Activated CD4-positive, alpha-beta T cell treated with anti-CD3 and anti-CD28 coated beads for 24 hours (primary cell): ENCODE data around the gene ASL.
"Not testable (repeated sequence)": the region's sequence is repeated elsewhere in the genome, so short reads cannot be mapped to it uniquely, and the experiment has no call there.

Source experiments
- DNase-seq, 2 donors: peaks; one replicate each; pipeline ENCODE4 v3.0.0-alpha.2; 2020; ENCODE audit warnings: low read depth in 2 of 2

The ASL gene

DNA sequence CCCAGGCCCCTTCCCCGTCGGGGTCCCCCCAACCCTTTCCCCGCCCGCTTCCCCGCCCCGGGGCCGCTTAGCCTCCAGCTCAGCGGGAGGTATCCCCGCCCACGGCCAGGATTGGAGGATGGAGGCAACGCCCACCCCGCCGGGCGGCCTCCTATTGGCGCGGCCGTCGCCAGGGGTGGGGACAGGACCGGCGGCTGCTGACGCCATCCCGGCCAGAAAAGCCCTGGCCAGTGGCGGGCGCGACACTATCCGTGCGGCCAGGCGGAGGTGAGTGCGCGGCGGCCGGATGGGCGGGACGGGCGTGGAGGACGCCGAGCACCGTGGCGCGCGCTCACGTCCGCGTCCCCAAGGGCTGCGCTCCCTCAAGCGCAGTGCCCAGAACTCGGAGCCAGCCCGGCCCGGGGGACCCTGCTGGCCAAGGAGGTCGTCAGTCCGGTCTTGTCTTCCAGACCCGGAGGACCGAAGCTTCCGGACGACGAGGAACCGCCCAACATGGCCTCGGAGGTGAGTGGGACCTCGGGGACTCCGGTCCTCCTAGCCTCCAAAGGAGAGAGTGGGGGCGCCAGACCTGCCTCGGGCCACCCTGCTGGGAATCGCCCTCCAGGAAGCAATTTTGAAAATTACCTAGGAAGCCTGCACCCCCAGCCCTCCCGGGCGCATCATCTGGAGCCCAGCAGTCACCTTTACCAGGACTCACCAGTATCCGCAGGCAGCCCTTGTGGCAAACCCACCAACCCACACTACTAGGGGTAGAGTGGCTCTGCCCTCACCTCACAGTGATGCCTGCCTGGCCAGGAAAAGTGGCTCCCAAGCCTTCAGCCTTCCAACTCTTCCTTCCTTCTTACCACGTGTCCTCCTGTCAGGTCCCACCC lies at the start of gene ASL:
TSS of gene ASL (plus strand) at position 230 of the 872 bp plus-strand sequence. CDS start at position 493, 263 bp downstream.
- DNase-seq = peak; percentile 82

DNA sequence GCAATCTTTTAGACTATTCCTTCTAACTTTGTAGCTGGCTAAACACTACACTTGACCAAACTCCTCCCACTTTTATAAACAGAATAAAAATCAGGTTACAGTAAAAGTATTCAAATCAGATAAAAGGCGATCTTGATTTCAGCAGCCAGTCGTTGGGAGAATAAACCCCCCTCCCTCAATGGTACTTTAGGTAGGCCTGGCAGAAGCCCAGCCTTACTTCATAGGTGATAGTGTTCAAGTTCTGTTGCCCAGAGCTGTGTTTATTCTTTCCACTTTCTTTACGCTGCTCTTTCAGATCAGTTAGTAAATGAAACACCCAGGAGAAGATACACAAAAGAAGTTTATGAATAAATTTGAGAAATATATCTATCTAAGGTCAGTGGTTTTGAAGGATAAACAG lies 47.3 kb upstream of the ASL start:
- DNase-seq = not testable (repeated sequence)

DNA sequence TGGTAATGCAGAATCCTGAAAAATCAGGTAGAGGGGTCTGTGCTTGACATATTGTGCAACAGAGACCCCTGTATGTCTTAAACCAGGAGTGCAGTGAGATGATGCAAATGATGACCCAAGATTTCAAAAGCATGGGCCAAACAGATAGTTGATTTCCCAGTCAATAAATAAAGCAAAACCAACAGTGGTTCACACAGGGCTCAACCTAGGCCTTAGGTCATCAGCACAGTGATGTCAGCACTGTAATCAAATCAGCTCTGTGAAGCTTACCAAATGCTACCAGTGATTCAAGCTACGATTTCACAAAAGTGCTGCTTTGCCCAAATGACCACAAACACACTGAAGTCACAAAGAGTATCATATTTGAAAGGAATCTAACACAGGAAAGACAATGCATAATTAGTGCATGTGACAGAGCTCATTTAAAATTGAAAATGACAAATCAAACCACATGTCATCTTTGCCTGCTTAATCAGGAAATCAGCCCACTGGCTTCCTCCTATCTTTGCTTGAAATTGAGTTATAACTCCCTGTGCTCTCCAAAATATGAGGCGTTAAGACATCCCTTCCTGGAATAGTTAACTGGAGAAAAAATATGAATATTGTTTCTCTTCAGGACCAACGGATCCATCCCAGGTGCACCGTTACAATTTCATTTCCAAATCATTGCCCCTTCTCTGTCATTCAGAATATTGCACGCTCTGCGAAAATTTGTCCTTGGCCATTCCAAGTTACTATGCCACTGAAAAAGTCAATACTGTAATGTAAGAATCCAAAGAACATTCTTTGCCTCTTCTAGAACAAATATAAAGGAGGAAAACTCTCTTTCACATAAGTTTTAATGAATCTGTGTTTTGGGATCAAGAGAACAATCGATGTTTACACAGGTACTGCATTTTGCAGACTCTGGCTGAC lies 41.9 kb upstream of the ASL start:
- DNase-seq = no peak

DNA sequence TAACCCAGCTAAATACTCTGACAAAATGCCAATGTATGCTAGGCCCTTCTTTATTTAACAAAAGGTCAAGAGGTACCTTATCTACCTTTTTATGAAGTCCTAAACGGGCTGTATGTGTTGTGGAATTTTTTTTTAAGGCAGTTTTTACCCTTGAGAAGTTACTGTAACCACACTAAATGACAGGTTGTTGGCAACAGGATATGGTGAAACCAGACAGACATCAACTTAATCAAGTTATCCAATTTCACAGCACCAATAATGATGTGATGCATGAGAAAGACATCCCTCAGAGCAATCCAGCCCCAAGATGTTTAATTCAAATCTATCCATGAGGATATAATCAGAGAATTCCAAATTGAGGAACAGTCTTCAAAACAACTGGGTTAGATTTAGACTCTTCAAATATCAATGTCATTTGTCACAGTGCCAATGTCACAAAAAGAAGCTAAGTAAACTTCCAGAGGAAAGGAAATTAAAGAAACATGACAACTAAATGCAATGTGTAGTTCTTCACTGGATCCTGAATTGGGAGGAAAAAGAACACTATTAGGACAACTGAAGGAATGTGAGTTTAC lies 41.1 kb upstream of the ASL start:
- DNase-seq = not testable (repeated sequence)

DNA sequence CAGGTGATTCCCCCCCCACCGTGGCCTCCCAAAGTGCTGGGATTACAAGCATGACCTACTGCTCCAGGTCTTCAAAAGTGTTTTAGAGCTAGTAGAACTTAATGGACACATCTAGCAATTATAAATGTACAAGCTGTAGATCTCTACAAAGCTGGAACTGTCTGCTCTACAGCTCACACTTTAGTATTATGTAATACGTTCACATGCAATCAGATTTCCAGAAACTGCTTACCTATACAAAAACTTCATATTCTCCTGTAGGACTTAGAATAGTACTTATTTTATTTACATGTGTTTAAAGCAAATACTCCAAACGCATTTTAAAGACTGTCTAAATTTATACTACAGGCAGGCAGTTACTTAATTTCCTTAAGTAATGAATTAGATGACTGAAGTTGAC lies 39.2 kb upstream of the ASL start:
- DNase-seq = no peak

DNA sequence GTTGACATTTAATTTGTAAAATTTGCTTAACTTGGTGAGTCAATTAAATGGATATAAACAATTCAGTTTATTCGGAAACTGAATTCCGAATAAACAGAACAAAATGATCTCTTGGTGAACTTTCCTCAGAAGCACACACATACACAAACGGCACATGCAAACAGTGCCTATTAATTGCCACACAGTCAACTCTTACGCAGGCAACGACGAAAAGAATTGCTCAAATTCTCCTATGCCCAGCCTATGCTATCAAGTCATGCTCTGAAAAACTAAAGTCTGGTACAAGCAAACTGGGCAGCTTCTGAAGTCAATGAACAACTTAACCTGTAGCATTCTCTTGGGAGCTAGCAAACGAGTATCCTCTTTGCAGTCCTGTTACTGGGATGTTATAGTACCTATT lies 38.8 kb upstream of the ASL start:
- DNase-seq = no peak

DNA sequence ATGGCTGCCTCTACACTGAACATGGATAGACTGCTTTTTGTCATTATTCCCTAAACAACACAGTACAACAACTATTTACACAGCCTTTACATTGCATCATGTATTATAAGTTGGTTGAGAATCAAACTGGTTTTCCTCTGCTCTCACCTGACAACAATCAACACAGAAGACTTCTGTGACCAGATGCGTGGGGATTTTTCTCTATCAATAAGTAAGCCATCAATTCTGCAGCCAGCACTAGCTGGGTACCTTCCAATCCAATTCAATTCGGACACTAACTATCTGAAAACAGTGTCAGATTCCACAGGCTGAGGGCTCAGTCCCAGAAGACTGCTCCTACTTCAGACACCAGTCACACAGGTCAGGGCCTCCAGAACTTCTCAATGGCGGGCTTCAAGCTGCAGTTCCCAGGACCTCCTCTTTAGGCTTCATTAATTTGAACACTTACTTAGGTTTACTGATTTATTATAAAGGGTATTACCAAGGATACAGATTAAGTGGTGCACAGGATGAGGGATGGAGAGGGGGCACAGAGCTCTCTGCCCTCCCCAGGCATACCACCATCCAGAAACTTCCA lies 36.4 kb upstream of the ASL start:
- no peak for DNase-seq

DNA sequence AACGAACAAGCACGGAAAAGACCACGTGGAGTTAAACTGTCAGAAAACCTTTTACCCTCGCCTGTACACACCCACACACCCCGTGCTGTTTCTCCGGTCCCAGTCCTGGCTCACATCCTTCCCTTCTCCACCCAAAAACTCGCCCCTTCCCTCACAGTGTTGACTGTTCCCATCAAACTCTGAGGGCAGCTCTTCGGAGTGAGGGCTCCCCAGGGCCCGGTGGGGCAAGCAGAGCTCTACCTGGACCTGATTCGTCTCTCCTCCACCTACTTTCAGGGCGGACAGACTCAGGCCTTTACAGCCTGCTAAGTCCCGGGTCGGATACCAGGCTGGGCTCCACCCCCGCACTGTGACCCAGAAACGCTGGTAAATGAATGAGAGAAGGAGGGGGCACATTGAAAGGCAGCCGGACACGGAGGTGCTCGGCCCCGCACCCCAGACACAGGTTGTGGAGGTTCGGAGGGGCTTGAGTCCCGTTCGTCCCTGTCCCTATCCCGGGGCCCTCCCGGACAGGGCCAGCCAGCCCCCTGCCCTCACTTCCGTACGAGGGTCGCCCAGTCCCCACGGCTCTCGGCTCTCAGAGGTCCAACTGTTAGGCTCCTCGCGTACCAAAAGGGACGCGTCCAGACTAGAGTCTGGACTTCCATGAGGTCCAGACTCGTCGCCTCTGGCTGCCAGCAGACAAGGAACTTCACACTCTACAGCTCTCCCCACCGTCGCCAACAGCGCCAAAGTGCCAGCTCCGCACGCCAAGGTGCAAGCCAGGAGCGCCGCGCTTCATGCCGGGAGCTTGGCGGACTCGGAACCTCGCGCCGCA lies 31.7 kb upstream of the ASL start:
- peak in 1 of 2 donors; percentile 9 for DNase-seq

DNA sequence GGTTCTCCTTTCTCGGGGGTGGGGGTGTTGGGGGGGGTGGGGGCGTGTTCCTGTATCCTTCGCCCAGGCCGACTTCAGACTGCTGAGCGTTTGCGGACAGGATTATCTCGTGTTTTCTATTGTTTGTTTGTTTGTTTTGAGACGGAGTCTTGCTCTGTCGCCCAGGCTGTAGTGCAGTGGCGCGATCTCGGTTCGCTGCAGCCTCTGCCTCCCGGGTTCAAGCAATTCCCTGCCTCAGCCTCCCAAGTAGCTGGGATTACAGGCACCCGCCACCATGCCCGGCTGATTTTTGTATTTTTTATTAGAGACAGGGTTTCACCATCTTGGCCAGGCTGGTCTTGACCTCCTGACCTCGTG lies 31.1 kb upstream of the ASL start:
- not testable (repeated sequence) for DNase-seq

DNA sequence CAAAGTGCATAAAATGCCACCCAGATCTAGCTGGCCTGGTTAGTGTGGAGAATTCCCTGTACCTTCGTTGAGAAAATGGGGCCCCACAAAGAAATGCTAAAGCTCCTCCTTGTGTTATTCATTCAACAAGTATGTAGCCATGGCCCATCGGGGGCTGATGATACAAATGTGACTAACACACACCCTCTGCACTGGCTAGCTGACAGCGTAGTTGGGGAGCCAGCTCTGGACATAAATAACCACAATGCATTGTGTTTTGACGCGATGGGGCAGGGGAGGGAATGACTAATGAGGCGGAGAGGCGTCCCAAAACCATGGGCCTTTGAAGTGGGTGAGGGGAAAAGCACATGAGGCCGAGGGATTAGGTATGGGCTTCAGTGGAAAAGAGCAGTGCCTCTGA lies 28.2 kb upstream of the ASL start:
- no peak for DNase-seq

DNA sequence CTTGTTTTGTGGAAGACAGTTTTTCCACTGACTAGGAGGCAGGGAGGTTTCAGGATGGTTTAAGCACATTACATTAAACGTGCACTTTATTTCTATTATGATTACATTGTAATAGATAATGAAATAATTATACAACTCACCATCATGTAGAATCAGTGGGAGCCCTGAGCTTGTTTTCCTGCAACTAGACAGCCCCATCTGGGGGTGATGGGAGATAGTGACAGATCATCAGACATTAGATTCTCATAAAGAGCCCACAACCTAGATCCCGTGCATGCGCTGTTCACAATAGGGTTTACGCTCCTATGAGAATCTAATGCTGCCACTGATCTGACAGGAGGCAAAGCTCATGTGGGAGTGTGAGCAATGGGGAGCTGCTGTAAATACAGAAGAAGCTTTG lies 25.7 kb upstream of the ASL start:
- not testable (repeated sequence) for DNase-seq

DNA sequence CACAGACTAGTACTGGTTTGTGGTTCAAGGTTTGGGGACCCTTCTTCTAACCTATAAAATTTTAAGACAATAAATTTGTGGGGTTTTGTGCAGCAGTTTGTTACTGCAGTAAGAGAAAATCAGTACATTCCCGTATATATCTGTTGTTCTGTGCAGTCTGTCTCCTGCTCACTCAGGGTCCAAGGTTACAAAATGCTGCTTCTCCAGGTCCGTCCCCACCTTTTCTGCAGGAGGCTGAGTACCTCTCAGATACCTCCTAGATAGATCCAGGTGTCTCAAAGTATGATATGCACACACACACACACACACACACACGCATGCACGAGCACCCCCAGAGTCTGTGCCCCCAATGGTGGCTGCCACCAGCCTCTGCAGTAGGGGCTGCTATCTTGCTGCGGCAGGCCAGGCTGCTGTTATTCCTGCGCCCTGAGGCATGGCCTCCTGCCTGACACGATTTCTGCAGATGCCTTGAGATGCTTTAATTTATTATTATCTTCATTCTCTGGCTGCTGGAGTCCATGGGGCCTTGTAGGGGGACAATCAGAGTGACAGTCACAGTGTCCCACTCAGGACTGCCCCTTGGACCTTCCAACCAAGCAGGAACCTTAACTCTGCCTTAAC lies 25.2 kb upstream of the ASL start:
- DNase-seq = no peak

DNA sequence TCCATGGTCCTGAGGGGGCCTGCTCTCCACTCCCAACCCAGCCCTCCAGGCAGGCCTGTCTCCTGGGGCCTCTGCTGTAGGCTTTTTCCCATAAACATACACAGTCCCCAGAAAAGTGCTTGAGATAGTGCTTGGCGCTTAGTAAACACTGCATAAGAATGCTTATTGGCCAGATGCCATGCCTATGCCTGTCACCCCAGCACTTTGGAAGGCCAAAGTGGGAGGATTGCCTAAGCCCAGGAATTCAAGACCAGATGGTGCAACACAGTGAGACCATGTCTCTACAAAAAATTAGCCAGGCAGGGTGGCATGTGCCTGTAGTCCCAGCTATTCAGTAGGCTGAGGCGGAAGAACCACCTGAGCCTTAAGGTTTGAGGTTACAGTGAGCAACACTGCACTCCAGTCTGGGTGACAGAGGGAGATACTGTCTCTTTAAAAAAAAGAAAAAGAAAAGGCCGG lies 24.6 kb upstream of the ASL start:
- no peak for DNase-seq

DNA sequence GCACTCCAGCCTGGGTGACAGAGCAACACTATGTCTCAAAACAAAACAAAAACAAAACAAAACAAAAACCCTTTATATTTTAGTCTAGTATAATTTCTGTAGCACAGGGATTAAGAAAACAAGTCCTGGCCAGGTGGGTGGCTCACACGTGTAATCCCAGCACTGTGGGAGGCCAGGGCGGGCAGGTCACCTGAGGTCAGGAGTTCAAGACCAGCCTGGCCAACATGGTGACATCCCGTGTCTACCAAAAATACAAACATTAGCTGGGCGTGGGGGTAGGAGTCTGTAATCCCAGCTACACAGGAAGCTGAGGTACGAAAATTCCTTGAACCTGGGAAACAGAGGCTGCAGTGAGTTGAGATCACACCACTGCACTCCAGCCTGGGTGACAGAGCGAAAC lies 23.2 kb upstream of the ASL start:
- DNase-seq = no peak

DNA sequence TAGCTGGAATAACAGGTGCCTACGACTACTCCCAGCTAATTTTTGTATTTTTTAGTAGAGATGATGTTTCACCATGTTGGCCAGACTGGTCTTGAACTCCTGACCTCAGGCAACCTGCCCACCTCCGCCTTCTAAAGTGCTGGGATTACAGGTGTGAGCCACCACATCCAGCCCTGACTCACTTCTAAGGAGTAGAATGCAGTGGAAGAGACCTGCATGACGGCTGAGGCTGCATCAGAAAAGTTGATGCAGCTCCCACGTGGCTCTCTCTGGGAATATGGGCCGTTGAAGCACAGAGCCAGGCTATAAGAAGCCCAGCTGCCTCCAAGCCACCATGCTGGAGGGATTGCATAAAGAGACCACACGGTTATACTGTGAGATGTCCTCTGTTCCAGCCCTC lies 21.6 kb upstream of the ASL start:
- no peak for DNase-seq

DNA sequence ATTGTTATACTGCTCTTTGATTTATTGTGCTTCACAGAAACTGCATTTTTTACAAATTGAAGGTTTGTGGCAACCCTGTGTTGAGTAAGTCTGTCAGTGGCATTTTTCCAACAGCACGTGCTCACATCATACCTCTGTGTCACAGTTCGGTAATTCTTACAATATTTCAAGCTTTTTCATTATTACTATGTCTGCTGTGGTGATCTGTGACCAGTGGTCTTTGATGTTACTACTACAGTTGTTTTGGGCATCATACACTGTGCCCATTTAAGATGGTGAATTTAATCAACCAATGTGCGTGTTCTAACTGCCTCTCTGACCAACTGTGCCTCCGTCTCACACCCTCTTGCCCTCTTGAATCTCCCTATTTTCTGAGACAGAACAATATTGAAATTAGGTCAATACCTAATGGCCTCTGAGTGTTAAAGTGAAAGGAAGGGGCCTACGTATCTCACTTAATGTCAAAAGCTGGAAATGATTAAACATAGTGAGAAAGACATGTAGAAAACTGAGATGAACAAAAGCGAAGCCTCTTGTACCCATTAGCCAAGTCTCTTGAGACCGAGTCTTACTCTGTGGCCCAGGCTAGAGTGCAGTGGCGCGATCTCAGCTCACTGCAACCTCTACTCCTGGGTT lies 20.2 kb upstream of the ASL start:
- DNase-seq = no peak

DNA sequence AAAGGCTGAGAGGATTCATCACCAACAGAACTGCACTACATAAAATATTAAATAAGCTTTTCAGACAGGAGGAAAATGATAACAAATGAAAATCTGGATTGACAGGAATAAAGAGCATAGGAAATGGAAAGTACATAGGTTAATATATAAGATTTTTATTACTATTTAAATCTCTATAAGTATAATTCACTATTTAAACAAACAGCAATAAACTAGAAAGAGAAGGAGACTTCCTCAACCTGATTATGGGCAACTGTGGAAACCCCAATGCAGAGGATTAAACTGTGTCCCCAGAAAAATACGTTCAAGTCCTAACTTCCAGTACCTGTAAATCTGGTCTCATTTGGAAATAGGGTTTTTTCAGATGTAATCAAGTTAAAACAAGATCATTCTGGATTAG lies 14.8 kb upstream of the ASL start:
- DNase-seq = no peak

DNA sequence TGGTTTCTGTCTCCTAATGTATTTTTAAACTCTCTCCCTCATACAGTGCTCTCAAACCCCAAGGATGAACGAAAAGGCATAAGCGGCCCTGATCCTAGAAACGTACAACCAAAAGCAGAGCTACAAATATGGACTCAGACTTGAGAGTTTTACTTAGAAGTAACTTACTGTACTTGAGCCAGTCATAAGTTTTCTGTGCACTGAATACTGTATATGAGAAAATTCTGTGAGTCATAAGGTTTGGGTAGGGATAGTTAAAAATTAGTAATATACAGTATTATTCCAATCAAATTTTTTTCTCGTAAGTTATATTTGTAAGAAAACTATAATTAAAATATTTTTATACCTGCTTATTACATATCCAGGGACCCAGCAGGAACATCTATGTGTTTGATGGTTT lies 5.9 kb upstream of the ASL start:
- no peak for DNase-seq

DNA sequence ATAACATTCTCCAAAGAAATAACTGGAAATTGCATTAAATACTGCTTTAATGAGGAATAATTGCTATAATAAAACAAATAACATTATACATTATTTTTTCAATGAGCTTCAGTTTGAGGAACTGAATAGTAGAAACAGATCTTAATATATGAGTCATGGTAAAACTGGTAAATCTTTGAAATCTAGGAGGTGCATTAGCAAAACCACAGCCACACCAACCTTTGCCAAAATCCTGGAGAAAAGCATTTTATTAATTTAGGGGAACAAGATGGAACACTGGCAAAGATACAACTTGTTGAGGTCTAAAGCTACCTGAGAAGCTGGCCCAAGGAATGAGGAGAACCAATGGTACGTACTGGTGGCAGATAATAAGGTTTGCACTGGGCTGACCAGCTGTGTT lies 5.4 kb upstream of the ASL start:
- DNase-seq = no peak

DNA sequence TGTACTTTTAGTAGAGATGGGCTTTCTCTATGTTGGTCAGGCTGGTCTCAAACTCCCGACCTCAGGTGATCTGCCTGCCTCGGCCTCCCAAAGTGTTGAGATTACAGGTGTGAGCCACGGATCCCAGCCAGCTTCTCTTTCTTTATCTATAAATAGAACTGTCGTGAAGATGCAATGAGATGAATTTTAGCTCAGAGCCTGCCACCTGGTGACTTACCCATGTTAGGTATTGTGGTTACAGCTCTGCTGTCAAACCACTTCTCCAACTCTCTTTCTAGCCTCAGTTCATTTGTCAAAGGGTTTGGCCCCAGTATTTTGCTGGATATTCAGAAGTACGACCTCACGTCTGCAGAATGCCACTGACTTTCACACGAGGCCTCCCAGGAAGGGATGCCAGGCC lies 3.4 kb upstream of the ASL start:
- not testable (repeated sequence) for DNase-seq
